GM12873 (cell line): ENCODE results near the gene PEPD.

Experiments
- CTCF ChIP-seq: IDR thresholded peaks from 2 replicates; pipeline ENCODE4 v1.5.1; 2012; ENCODE audit warnings: low read depth, mild to moderate bottlenecking, moderate library complexity, low read length, control low read depth; ENCODE audit not compliant: insufficient read depth; ENCODE audit errors: missing control alignments

The PEPD gene

GRCh38 chr19:33518541-33518940 is 3.0 kb downstream of the PEPD start:
- TF ChIP-seq CTCF: no peak

- TF ChIP-seq CTCF: no peak
These were observed 3.7 kb downstream of the PEPD start for GRCh38 chr19:33517922-33518321.

GRCh38 chr19:33515921-33516320 is 5.7 kb downstream of the PEPD start:
- TF ChIP-seq CTCF: no peak

- TF ChIP-seq CTCF: no peak
These were observed 6.6 kb downstream of the PEPD start for GRCh38 chr19:33514885-33515551.

GRCh38 chr19:33513424-33513823 is 8.2 kb downstream of the PEPD start:
- TF ChIP-seq CTCF: no peak

GRCh38 chr19:33512580-33513137 is 8.9 kb downstream of the PEPD start:
- TF ChIP-seq CTCF: no peak

GRCh38 chr19:33512021-33512420 is 9.6 kb downstream of the PEPD start:
- no peak for TF ChIP-seq CTCF
